Measurements from ENCODE around the gene GRB2.
"Not testable (repeated sequence)": the region's sequence is repeated elsewhere in the genome, so short reads cannot be mapped to it uniquely, and the experiment has no call there.

Gene GRB2

DNA sequence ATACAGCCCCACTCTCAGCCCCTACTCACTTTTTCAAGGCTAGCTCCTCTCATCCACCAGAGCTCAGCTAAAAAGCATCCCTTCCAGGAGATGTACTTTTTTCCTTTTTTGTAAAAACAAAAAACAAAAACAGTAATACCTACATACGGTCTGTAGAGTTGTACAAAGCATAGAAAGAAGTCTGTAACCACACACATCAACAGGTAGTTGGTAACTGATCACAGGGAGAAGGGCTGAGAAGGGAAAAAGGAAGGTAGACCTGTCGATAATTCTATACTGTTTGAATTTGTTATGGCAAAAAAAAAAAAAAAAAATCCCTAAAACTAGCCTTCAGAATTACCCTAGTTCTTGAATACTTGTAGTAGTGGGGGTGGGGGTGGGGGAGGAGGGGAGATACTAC is 117.1 kb downstream of the GRB2 start:
- Histone ChIP-seq H3K4me1 (ENCODE audit: insufficient read depth, poor library complexity, severe bottlenecking) (no peaks in the 10 kb centered on the region), H3K27ac (ENCODE audit: poor library complexity, severe bottlenecking) (peak overlapping the region; percentile 78), H3K4me3 (ENCODE audit: severe bottlenecking) (peak overlapping the region; percentile 54), H3K9me3 (ENCODE audit: severe bottlenecking) (no peaks in the 10 kb centered on the region), H3K36me3 (ENCODE audit: low read depth) (peaks cover 7% of the 10 kb centered on the region; the same call in 1 of the 2 replicates), H3K27me3 (ENCODE audit: insufficient read depth, poor library complexity, severe bottlenecking) (no peaks in the 10 kb centered on the region)
- no peak for ATAC-seq (ENCODE audit: low read depth)
- DNase-seq (ENCODE audit: low spot score), result no peak
- TF ChIP-seq, protein P1, sequence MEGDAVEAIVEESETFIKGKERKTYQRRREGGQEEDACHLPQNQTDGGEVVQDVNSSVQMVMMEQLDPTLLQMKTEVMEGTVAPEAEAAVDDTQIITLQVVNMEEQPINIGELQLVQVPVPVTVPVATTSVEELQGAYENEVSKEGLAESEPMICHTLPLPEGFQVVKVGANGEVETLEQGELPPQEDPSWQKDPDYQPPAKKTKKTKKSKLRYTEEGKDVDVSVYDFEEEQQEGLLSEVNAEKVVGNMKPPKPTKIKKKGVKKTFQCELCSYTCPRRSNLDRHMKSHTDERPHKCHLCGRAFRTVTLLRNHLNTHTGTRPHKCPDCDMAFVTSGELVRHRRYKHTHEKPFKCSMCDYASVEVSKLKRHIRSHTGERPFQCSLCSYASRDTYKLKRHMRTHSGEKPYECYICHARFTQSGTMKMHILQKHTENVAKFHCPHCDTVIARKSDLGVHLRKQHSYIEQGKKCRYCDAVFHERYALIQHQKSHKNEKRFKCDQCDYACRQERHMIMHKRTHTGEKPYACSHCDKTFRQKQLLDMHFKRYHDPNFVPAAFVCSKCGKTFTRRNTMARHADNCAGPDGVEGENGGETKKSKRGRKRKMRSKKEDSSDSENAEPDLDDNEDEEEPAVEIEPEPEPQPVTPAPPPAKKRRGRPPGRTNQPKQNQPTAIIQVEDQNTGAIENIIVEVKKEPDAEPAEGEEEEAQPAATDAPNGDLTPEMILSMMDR (IDR thresholded peaks at IDR 0.05; ENCODE audit: poor library complexity, severe bottlenecking), result no peak

DNA sequence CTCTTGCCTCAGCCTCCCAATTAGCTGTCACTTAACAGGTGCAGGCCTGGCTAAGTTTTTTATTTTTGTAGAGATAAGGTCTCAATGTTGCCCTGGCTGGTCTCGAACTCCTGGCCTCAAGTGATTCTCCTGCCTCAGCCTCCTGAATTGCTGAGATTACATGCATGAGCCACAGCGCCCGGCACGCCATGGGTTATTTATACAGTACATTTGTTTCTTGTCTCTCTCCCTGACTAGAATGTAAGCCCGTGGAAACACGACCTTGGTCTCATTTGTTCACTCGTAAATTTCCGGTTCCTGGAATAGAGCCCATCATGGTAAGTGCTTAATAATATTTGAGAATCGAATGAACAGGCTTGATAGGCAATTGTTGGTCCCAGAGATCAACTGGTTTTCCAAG is 118.3 kb downstream of the GRB2 start:
- TF ChIP-seq, protein P1 (IDR thresholded peaks at IDR 0.05; ENCODE audit: poor library complexity, severe bottlenecking), result no peak
- Histone ChIP-seq H3K36me3 (ENCODE audit: low read depth) (peaks cover 19% of the 10 kb centered on the region), H3K9me3 (ENCODE audit: severe bottlenecking) (no peaks in the 10 kb centered on the region), H3K4me1 (ENCODE audit: insufficient read depth, poor library complexity, severe bottlenecking) (no peaks in the 10 kb centered on the region), H3K27me3 (ENCODE audit: insufficient read depth, poor library complexity, severe bottlenecking) (no peaks in the 10 kb centered on the region), H3K27ac (ENCODE audit: poor library complexity, severe bottlenecking) (no peak overlapping the region), H3K4me3 (ENCODE audit: severe bottlenecking) (no peak overlapping the region)
- ATAC-seq (ENCODE audit: low read depth) (no peak), DNase-seq (ENCODE audit: low spot score) (no peak)

- H3K4me1 ChIP-seq (ENCODE audit: insufficient read depth, poor library complexity, severe bottlenecking), result no peaks in the 10 kb centered on the region
- no peak overlapping the region for H3K27ac ChIP-seq (ENCODE audit: poor library complexity, severe bottlenecking)
- no peaks in the 10 kb centered on the region for H3K27me3 ChIP-seq (ENCODE audit: insufficient read depth, poor library complexity, severe bottlenecking)
- H3K4me3 ChIP-seq (ENCODE audit: severe bottlenecking), result no peak overlapping the region
- DNase-seq (ENCODE audit: low spot score) (no peak), ATAC-seq (ENCODE audit: low read depth) (no peak)
- peaks cover 32% of the 10 kb centered on the region for H3K36me3 ChIP-seq (ENCODE audit: low read depth)
- TF ChIP-seq, protein P1 (IDR thresholded peaks at IDR 0.05; ENCODE audit: poor library complexity, severe bottlenecking), result no peak
- no peaks in the 10 kb centered on the region for H3K9me3 ChIP-seq (ENCODE audit: severe bottlenecking)
Observed at GRCh38 chr17:75285123-75285522, 120.4 kb downstream of the GRB2 start.

DNA sequence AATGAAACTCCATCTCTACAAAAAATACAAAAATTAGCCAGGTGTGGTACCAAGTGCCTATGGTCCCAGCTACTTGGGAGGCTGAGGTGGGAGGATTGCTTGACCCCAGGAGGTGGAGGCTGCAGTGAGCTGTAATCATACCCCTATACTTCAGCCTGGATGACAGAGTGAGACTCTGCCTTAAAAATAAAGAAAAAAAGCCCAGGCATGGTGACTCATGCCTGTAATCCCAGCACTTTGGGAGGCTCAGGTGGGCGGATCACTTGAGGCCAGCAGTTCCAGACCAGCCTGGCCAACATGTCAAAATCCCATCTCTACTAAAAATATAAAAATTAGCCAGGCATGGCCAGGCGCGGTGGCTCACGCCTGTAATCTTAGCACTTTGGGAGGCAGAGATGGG is 125.3 kb downstream of the GRB2 start:
- not testable (repeated sequence) for H3K9me3 ChIP-seq (ENCODE audit: severe bottlenecking); DNase-seq (ENCODE audit: low spot score); H3K27me3 ChIP-seq (ENCODE audit: insufficient read depth, poor library complexity, severe bottlenecking); H3K4me1 ChIP-seq (ENCODE audit: insufficient read depth, poor library complexity, severe bottlenecking); ATAC-seq (ENCODE audit: low read depth); H3K4me3 ChIP-seq (ENCODE audit: severe bottlenecking); H3K27ac ChIP-seq (ENCODE audit: poor library complexity, severe bottlenecking)
- H3K36me3 ChIP-seq (ENCODE audit: low read depth), result peaks cover 41% of the 10 kb centered on the region

- Histone ChIP-seq H3K4me3 (ENCODE audit: severe bottlenecking) (no peak overlapping the region), H3K9me3 (ENCODE audit: severe bottlenecking) (no peaks in the 10 kb centered on the region), H3K4me1 (ENCODE audit: insufficient read depth, poor library complexity, severe bottlenecking) (no peaks in the 10 kb centered on the region), H3K27ac (ENCODE audit: poor library complexity, severe bottlenecking) (no peak overlapping the region), H3K27me3 (ENCODE audit: insufficient read depth, poor library complexity, severe bottlenecking) (no peaks in the 10 kb centered on the region), H3K36me3 (ENCODE audit: low read depth) (peaks cover 38% of the 10 kb centered on the region)
- ATAC-seq (ENCODE audit: low read depth) (0 out of 3 replicates have a peak, but pooled peaks have one; percentile 33), DNase-seq (ENCODE audit: low spot score) (no peak)
- TF ChIP-seq, protein P1 (IDR thresholded peaks at IDR 0.05; ENCODE audit: poor library complexity, severe bottlenecking), result no peak
Observed at GRCh38 chr17:75277664-75278071, 127.8 kb downstream of the GRB2 start.
